DND-41 (cell line): ENCODE data around the gene WDR17.

Experiments used
- EZH2 ChIP-seq: IDR thresholded peaks from 3 replicates; pipeline ENCODE4 v1.6.1; 2012; ENCODE audit warnings: borderline replicate concordance, low read depth, mild to moderate bottlenecking, moderate library complexity, low read length, inconsistent platforms; ENCODE audit not compliant: severe bottlenecking
- TF ChIP-seq, protein P1 (sequence below): IDR thresholded peaks from 2 replicates; pipeline ENCODE4 v1.5.1; 2012; ENCODE audit warnings: borderline replicate concordance, low read length, moderate library complexity, mild to moderate bottlenecking; ENCODE audit not compliant: poor library complexity, severe bottlenecking; ENCODE audit errors: extremely low read depth

- TF ChIP-seq, protein P1, sequence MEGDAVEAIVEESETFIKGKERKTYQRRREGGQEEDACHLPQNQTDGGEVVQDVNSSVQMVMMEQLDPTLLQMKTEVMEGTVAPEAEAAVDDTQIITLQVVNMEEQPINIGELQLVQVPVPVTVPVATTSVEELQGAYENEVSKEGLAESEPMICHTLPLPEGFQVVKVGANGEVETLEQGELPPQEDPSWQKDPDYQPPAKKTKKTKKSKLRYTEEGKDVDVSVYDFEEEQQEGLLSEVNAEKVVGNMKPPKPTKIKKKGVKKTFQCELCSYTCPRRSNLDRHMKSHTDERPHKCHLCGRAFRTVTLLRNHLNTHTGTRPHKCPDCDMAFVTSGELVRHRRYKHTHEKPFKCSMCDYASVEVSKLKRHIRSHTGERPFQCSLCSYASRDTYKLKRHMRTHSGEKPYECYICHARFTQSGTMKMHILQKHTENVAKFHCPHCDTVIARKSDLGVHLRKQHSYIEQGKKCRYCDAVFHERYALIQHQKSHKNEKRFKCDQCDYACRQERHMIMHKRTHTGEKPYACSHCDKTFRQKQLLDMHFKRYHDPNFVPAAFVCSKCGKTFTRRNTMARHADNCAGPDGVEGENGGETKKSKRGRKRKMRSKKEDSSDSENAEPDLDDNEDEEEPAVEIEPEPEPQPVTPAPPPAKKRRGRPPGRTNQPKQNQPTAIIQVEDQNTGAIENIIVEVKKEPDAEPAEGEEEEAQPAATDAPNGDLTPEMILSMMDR, result no peak
- TF ChIP-seq EZH2, result no peak
These were observed 36.9 kb downstream of the WDR17 start for GRCh38 chr4:176102414-176103063.
